ENCODE measurements around the gene SPSB1. TPM values are rescaled to one million over a fixed set of nuclear protein-coding genes. Genes with fewer than 3 reads are reported as not detected.

SPSB1 gene
- total RNA-seq, 1 donor = 1.6 TPM

DNA sequence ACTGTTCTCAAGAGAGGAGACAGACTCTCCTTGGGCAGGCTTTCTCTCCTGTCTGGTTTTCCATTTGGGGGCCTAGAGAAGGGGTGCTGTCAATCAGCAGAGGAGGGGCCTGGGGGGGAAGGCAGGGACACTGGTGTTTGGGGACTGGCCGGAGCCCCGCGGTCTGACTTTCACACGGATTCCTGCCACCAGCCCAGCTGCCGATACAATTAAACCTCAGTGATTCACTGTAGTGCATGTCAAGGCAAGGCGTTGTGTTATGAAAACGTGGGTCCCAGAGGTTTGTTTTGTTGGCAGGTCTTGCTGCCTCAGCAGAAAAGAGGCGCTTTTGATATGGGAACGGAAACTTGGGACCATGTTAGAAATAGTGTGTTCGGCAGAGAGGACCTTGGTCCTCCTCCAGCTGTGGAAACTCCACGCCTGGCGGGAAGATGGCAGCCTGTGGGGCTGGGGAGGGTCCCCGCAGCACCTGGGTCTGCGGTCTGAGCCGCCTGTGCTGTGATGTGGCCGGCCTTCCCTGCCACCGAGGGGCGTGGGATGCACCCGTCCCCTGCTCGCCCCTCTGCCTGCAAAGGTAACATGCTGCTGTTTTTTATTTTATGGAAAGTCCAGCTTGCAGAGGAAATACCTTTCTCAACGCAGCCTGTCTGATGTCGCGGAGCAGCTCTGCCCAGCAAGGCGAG lies 47.6 kb downstream of the SPSB1 start:
- no peak for DNase-seq (ENCODE audit: low read depth in 2 of 3, low spot score in 2 of 3)

DNA sequence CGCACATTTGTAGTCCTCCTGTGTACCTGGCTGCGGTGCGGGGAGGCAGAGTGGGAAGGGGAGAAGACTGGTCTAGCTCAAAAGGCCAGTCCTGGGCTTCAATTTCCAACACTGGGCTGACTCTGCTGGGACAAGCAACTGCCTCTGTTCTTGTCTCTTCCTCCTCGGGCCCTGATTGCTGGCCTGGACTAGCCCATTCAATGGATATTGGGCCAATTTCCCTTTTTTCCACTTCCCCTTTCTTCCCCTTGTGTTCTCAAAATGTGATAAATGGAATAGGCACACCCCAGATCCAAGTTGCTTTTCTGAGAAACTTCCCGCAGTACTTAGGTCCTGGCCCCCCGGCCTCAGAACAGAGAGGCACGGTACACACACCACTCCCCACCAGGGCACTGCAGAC lies 48.2 kb downstream of the SPSB1 start:
- DNase-seq (ENCODE audit: low read depth in 2 of 3, low spot score in 2 of 3) = no peak

DNA sequence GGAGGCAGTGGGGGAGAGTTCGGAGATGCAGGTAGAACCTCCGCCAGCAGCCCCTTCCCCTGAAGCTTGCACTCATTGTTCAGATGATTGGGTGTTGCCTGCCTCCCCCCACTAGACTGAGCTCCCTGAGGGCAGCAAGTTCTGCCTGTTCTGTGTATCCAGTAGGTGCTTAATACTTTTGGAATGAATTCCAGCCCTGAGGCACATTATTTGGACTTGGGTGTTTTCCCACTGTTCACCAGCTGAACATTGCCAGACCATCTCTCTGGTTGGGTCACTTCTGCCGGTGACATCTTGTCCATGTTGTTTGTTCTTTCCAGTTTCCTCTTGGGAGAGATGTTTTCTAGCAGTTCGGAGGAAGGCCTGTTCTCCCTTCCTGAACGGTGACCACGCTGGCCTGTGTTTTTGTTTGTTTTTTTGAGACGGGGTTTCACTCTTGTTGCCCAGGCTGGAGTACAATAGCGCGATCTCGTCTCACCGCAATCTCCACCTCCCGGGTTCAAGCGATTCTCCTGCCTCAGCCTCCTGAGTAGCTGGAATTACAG lies 48.7 kb downstream of the SPSB1 start:
- DNase-seq (ENCODE audit: low read depth in 2 of 3, low spot score in 2 of 3) = no peak

DNA sequence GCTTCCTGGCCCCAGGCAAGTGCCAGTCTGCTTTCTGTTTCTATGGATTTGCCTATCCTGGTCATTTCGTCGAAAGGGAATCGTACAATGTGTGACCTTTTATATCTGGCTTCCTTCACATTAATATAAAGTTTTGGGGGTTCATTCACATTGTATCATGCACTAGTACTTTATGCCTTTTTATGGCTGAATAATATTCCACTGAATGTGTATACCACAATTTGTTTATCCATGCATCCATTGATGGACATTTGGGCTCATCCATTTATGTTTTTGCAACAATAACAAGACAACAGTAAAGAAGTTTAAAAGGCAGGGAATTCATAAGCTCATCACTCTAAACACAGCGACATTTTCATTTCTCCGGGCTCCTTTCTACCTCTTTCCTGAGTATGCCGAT lies 50.6 kb downstream of the SPSB1 start:
- no peak for DNase-seq (ENCODE audit: low read depth in 2 of 3, low spot score in 2 of 3)

DNA sequence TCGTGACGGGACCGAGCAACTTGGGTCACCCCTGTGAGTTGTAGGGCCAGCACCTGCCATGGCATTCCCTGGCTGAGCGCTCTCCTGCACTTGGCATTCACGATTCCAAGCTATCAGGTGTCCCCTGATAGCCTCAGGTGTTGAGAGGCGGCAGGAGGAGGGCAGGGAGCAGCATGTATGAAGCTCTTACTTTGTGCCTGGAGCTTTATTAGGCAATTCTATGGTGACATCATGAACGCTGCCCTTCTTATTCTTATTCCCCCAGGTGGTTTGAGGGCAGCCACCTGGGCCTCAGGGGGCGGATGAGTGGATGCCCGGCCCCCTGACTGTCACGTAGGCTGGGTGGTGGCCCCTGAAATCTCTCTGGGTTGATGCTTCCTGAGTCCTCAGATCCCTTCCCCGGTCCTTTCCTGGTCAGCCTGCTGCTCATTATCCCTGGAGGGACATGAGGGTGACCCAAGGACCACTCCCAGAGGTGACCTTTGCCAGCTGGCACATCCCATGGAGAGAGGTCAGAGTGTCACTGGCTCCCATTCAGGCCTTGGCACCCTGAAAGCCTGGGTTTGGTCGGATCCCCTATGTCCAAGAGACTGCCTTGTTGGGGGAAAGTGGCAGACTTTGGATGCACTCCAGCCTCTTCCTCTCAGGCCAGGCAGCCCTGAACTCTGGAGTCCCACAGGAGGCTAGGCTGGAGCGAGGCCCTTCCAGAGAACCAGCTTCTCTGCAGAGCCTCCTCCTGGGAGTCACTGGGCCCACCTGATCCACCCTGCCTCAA lies 51.9 kb downstream of the SPSB1 start:
- DNase-seq (ENCODE audit: low read depth in 2 of 3, low spot score in 2 of 3) = no peak

DNA sequence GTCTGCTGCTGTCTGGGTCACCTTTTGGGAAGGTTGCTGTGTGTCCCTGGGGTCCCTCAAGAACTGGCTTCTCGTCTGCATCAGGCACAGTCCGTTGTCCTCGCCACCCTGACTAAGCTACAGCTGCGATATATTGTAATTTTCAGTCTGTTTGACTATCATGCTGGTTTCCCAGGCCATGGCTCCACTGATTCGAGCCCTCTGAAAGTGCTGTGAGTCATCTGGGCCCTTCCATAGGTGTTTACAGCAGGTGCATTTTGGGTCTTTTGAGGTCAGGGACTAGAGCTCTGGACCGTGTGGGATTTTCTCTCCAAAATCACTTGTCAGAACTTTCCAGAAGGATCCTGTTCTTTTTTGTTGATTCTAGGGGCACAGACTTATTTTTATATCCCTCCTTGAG lies 52.8 kb downstream of the SPSB1 start:
- no peak for DNase-seq (ENCODE audit: low read depth in 2 of 3, low spot score in 2 of 3)

DNA sequence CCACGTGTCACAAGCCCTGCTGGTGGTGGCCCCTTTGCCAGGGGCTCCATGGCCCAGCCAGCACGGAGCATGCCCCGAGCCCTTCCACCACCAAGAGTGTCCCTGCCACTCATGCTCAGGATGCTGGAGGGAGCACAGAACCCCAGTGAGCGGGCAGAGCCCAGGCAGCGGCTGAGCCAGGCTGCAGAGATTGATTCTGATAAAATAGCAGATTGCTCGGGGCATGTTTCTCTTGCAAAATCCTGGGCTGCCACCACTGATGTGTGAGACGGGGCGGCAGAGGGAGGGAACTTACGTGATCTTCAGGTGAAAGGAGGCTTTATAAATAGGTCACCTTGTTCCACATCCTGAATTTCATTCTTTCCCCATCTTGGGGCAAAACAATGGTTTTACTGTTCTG lies 53.2 kb downstream of the SPSB1 start:
- no peak for DNase-seq (ENCODE audit: low read depth in 2 of 3, low spot score in 2 of 3)

DNA sequence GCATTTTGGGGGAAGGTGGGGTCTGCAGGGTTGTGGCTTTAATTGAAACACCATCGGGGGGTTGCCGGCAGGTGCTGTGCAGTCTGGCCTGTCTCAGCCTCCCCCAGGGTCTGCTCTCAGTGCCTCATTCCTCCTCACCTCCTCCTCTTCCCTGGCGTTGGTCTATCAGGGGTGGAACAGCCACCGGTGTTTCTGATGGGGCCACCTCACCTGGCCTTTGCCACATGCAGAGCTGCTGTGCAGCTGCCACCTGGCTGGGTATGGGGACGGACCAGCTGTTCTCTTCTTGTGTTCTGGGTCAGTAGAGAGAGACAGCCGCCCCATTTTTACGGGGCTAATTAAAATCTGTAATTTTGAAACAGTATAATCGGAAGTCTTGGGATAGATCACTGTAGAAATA lies 53.9 kb downstream of the SPSB1 start:
- DNase-seq (ENCODE audit: low read depth in 2 of 3, low spot score in 2 of 3) = no peak

DNA sequence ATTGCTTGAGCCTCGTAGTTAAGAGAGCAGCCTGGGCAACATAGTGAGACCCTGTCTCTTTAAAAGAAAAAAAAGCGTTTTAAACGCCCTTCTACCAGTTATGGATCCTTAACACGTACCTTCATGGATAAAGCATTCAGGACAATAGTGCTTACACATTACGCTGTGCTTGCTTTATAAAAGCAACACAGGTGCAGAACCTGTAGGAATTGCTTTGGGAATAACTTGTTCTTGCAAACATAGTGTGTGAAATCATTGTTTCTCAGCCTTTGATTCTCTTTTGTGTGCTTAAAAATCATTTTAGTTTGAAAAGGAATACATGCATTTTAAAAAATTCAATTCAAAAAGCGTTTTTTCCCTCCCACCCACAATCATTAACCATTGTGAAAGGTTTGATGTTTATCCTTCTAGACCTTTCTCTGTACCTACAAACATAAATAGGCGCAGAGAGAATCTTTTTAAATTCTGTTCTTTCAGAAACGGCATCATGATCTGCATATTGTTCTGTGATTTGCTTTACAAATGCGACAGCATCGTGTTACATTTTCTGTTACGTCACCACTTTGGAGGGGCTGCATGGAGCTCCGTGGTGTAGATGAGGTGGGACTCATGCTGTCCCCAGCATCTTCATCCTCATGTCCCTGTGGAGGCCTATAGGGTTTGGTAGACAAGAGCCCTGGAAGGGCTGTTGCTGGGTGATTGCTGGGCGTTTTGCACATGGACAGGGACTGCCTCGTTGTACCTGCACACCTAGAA lies 54.6 kb downstream of the SPSB1 start:
- no peak for DNase-seq (ENCODE audit: low read depth in 2 of 3, low spot score in 2 of 3)

DNA sequence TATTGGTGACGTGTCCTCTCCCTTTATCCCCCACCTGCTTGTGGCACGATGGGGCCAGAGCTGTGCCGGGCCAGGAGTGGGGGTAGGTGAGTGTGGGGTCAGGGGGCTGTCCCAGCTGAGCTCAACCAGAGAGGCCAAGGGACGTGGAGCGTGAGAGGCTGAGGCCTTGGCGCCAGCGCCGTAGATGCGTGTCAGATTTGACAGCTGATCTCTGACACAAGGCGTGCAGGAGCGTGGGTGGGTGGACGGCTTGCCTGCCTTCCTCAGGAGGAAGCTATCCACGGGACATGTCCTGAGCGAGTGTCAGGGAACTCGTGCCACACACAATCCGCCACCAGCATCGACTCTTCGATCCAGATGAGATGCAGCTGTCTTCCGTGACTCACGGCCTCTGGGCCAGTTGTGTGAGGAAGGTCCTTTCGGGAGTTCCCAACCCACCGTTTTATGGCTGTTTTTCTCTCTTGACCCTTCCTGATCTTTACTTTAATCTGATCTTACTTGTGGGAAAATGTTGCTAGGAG lies 56.7 kb downstream of the SPSB1 start:
- DNase-seq (ENCODE audit: low read depth in 2 of 3, low spot score in 2 of 3) = no peak

DNA sequence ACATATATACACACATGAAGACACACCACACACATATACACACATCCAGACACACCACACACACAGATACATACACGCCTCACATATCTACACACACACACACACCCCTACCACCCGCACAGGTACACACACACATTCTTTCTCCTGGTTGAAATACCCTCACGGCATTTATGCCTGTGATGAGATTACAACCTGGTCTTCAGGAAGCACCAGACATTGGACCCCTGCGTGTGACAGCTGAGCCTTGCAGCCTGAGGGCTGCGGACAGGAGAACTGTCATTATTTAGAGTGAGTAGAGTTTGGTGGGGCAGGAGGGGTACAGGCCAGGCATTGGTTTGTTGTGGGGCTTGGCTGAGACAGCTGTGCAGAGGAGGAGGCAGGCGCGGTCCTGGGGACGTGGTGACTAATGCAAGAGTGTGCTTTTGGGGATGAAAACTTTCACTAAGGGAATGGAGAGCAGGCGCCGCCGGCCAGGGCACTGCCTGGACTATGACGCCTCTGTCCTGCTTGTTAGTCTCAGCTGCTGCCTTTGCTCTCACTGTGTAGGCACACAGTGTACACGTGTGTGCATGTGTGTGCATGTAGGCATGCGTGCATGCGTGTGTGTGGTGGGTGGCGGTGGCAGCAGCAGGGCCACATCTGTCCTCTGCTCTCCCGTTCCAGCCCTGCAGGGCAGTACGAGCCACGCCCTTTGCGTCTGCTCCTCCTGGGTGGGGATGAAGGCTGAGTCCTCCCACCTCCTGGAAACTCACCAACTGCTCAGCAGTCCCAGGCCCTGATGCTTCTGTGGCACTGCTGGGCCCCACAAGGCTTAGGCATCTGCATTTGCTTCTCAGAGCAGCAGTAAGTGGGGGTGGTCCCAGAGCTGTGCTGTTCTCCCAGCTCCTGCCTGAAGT lies 57.6 kb downstream of the SPSB1 start:
- no peak for DNase-seq (ENCODE audit: low read depth in 2 of 3, low spot score in 2 of 3)

DNA sequence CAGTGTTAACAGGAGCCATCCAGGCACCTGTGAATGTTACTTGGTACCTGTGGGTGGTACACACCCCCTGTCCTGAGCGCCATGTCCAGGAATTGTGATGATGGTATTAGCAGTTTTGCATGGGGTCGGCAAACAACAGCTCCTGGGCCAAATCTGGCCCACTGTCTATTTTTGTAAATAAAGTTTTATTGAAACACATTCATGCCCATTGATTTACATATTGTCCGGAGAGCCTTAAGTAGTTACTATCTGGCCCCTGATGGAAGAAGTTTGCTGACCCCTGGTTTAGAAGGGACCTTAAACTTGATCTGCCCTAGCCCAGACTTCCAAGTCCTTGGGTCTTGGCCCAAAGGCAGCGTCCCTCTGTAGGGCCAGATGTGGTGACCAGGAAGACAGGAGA lies 58.3 kb downstream of the SPSB1 start:
- DNase-seq (ENCODE audit: low read depth in 2 of 3, low spot score in 2 of 3) = no peak

DNA sequence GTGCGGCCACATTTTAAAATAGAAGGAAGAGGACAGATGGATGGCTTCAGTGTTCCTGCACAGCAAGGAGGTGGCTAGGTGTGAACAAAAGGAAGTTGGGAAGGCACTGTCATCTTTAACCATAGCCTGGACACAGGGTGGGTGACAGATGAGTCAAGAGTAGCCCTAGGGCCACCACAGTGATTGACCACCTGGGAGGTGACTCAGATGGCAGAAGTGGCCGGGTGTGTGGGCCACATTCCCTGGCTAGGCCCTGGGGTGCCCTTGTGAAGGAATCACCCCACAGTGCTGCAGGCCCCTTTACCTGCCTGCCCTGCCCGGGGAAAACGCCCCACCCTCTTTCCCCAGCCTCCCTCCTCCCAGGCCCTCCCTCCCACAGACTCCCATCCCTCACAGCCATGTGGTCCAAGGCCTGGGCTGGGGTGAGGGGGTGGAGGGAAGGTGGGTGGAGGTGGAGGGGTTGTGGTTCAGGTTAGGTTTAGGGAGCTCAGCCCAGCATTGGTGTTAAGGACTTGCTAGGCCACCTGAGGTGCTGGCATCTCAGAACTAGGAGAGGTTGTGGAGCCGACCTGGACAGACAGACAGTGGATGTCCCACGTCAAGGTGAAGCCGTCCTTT lies 59.1 kb downstream of the SPSB1 start:
- DNase-seq (ENCODE audit: low read depth in 2 of 3, low spot score in 2 of 3) = no peak

DNA sequence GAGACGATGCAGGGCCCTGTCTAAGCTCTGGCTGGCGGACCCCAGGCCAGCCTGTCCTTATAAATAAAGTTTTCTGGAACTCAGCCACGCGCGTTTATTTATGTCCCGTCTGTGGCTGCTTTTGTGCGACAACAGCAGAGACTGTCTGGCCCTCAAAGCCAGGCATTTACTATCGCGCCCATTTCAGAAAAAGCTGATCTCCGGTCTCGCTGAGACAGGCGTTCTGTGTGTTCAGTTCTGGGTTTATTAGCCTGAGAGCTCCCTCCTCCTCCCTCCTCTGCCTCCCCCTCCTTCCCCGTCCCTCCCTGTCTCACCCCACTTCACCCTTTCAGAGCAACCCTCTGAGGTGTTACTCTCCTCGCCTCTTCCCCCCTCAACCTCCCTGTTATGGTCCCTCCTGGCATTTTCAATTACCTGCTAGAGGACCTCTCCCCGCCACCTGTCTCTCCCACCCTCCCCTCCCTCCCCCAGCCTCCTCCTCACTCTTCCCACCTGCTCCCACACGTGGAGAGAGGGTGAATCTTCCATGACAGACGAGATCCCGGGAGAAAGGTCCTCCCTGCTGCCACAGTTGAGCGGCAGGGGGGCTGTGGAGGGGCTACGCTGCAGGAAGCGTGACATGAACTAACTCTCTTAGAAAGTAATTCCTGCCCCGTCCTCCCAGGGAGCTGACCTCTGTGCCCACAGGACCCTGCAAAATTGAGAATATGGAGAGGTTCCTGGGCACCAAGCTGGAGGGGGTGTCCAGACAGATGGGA lies 59.9 kb downstream of the SPSB1 start:
- DNase-seq (ENCODE audit: low read depth in 2 of 3, low spot score in 2 of 3) = no peak

DNA sequence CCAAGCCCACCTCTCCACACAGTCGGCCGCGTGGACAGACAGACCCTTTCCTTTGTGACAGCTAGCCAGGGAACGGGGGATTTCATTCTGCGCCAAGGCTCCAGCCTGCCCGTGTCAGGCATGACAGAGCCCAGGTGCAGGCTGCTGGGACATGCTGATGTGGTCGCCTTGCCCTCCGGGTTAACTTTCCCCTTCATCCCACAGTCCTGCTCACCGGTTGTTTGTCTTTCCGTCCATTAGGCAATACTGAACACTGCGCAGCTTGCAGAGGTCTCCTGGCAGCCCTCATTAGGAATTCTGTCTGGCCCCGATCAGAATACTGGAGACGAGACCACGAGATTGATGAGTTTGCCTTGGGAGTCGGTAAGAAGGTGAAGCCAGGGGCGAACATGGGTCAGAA lies 62.8 kb downstream of the SPSB1 start:
- no peak for DNase-seq (ENCODE audit: low read depth in 2 of 3, low spot score in 2 of 3)

DNA sequence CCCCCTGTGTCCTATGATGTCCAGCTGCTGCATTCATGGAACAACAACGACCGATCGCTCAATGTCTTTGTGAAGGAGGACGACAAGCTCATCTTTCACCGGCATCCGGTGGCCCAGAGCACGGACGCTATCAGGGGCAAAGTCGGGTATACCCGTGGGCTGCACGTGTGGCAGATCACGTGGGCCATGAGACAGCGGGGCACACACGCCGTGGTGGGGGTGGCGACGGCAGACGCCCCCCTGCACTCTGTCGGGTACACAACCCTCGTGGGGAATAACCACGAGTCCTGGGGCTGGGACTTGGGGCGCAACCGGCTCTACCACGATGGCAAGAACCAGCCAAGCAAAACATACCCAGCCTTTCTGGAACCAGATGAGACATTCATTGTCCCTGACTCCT lies 63.3 kb downstream of the SPSB1 start:
- DNase-seq (ENCODE audit: low read depth in 2 of 3, low spot score in 2 of 3) = no peak

DNA sequence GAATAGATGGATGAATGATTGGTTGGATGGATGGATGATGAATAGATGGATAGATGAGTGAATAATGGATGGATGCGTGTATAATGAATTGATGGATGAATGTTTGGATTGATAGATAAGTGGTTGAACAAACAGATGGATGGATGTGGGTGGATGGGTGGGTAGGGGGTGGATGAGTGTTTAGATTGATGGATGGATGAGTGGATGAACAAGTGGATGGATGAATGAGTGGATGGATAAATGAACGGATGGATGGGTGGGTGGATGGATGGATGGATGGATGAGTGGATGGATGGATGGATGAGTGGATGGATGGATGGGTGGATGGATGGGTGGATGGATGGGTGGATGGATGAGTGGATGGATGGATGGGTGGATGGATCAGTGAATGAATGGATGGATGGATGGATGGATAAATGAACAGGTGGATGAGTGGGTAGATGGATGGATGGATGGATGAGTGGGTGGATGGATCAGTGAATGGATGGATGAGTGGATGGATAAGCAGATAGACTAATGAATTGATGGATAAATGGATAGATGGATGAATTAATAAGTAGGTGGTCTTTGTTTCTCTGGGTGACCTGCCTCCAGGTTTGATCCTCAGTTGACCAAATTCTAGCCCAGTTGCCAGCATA lies 64.3 kb downstream of the SPSB1 start:
- no peak for DNase-seq (ENCODE audit: low read depth in 2 of 3, low spot score in 2 of 3)

DNA sequence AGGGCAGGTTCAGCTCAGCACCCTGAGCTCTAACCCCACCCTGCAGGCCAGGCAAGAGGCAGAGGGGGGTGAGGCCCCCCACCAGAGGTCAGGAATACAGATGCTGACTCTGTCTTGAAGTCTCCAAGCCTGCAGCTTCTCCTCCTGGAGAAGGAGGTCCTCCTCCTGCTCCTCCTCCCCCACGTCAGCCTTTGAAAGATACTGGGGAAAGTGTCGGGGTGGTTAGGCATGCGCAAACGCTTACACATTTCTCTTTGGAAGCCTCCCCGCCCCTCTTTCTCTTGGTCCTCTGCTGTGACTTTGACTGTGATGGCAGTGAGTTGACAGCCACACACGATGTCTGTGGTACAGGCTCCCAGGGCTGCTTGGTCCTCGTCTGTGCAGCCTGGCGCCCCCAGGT lies 65.3 kb downstream of the SPSB1 start:
- DNase-seq (ENCODE audit: low read depth in 2 of 3, low spot score in 2 of 3) = no peak
